Measurements from ENCODE around the gene NRDE2. TPM values are rescaled to one million over a fixed set of nuclear protein-coding genes. Genes with fewer than 3 reads are reported as not detected.

The NRDE2 gene
- total RNA-seq, 1 experiment from 2014 or later: 6.5 TPM

DNA sequence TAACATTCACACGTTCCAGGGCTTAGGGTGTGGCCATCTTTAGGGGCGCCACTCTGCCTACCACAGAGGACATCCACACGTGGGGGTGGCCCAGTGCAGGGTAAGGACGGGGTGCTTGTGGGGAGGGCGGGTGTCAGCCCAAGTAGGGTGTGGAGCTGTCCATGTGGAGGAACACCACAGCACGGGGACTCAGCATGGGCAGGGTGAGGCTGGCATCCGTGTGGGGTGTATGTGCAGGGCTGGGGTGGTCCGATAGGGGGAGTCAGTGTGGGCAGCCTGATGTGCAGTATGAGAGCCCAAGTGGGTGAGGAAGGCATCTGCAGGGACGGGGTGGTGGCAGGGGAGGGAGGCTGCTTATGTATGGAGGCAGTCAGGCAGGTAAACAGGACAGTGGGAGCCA lies 57.7 kb downstream of the NRDE2 start:
- H3K9me2 ChIP-seq (ENCODE audit: insufficient read depth): no peaks in the 10 kb centered on the region
- BruUV-seq (replicated peaks): no TSS peak
- CTCF ChIA-PET: no interaction called here

DNA sequence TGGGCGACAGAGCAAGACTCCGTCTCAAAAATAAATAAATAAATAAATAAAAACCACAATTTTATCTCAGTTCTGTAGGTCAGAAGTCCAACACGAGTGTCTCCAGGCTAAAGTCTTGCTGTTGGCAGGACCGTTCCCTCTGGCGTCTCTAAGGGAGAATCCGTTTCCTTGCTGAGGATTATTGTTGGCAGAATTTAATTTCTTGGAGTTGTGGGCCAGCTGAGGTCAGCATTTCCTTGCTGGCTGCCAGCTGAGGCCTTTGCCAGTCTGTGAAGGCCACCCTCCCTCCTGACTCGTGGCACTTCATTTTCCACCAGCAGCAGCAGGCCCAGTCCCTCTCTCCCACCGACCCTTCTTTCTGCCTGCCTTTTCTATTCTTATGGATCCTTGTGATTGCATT lies 58.2 kb downstream of the NRDE2 start:
- POLR2A ChIA-PET (ENCODE audit: unreplicated experiment): no interaction called here
- no peak for DNase-seq

More for the DNA sequence above, 57.7 kb downstream of the NRDE2 start:
- Histone ChIP-seq H3K4me3 (no peak overlapping the region), H3K27me3 (ENCODE audit: insufficient read depth, low read depth) (no peaks in the 10 kb centered on the region), H3F3A (ENCODE audit: insufficient read depth, low read depth) (0 out of 2 replicates have a peak, but pooled peaks cover 7% of the 10 kb centered on the region), H3K4me1 (replicated peaks; ENCODE audit: insufficient read depth) (no peaks in the 10 kb centered on the region), H2AFZ (no peak overlapping the region), H4K20me1 (ENCODE audit: insufficient read depth) (no peaks in the 10 kb centered on the region; the same call in 1 of the 2 replicates), H3K27ac (no peak overlapping the region), H3K4me2 (no peak overlapping the region), H3K79me2 (ENCODE audit: low read depth) (no peaks in the 10 kb centered on the region), H3K9me3 (ENCODE audit: insufficient read depth, low read depth) (no peaks in the 10 kb centered on the region), H3K36me3 (ENCODE audit: low read depth) (no peaks in the 10 kb centered on the region)
- intact Hi-C loops (cut with micrococcal nuclease; ENCODE audit: unreplicated experiment): no loop called here
- no peak for DNase-seq
- TF ChIP-seq, protein P1, sequence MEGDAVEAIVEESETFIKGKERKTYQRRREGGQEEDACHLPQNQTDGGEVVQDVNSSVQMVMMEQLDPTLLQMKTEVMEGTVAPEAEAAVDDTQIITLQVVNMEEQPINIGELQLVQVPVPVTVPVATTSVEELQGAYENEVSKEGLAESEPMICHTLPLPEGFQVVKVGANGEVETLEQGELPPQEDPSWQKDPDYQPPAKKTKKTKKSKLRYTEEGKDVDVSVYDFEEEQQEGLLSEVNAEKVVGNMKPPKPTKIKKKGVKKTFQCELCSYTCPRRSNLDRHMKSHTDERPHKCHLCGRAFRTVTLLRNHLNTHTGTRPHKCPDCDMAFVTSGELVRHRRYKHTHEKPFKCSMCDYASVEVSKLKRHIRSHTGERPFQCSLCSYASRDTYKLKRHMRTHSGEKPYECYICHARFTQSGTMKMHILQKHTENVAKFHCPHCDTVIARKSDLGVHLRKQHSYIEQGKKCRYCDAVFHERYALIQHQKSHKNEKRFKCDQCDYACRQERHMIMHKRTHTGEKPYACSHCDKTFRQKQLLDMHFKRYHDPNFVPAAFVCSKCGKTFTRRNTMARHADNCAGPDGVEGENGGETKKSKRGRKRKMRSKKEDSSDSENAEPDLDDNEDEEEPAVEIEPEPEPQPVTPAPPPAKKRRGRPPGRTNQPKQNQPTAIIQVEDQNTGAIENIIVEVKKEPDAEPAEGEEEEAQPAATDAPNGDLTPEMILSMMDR (conservative IDR thresholded peaks at IDR 0.05): no peak
- no peak for TF ChIP-seq EZH2 (IDR thresholded peaks at IDR 0.05; ENCODE audit: low read depth)
- POLR2A ChIA-PET (ENCODE audit: unreplicated experiment): no interaction called here

DNA sequence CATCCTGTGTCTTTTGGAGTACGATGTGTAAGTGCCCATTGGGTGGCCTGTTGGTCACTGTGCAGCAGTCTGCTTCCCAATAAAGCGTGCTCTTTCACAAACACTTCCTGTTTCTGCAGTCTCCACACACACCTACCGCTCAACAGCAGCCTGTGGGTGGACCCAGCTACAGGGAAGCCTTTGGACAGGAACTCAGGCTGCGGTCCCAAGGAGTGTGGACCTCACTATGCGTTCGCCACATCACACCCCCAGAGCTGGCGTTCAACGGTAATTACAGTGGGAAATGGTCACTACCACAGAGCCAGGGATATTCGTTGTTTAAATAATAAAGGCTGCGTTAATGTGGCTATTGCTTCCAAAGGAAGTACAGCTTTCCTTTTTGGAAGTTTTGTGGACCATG lies 59.2 kb downstream of the NRDE2 start:
- Histone ChIP-seq H3K4me3 (no peak overlapping the region), H3K4me2 (no peak overlapping the region), H2AFZ (no peak overlapping the region), H3K27ac (no peak overlapping the region), H3K36me3 (ENCODE audit: low read depth) (no peaks in the 10 kb centered on the region), H4K20me1 (ENCODE audit: insufficient read depth) (no peaks in the 10 kb centered on the region; the same call in 1 of the 2 replicates), H3K27me3 (ENCODE audit: insufficient read depth, low read depth) (no peaks in the 10 kb centered on the region), H3K9me2 (ENCODE audit: insufficient read depth) (no peaks in the 10 kb centered on the region), H3F3A (ENCODE audit: insufficient read depth, low read depth) (0 out of 2 replicates have a peak, but pooled peaks cover 7% of the 10 kb centered on the region), H3K79me2 (ENCODE audit: low read depth) (no peaks in the 10 kb centered on the region), H3K9me3 (ENCODE audit: insufficient read depth, low read depth) (no peaks in the 10 kb centered on the region), H3K4me1 (replicated peaks; ENCODE audit: insufficient read depth) (no peaks in the 10 kb centered on the region)
- intact Hi-C loops (cut with micrococcal nuclease; ENCODE audit: unreplicated experiment): no loop called here
- TF ChIP-seq EZH2 (IDR thresholded peaks at IDR 0.05; ENCODE audit: low read depth): no peak
- TF ChIP-seq, protein P1 (conservative IDR thresholded peaks at IDR 0.05): no peak
- ChIA-PET POLR2A (ENCODE audit: unreplicated experiment) (no interaction called here), CTCF (no interaction called here)
- no TSS peak for BruUV-seq (replicated peaks)
- no peak for DNase-seq

More for the DNA sequence above, 58.2 kb downstream of the NRDE2 start:
- H3K36me3 ChIP-seq (ENCODE audit: low read depth): no peaks in the 10 kb centered on the region
- no peaks in the 10 kb centered on the region for H3K9me3 ChIP-seq (ENCODE audit: insufficient read depth, low read depth)
- no peaks in the 10 kb centered on the region for H3K9me2 ChIP-seq (ENCODE audit: insufficient read depth)
- TF ChIP-seq, protein P1 (conservative IDR thresholded peaks at IDR 0.05): no peak
- TF ChIP-seq EZH2 (IDR thresholded peaks at IDR 0.05; ENCODE audit: low read depth): no peak
- no peaks in the 10 kb centered on the region for H3K4me1 ChIP-seq (replicated peaks; ENCODE audit: insufficient read depth)
- H3K27ac ChIP-seq: no peak overlapping the region
- no peak overlapping the region for H2AFZ ChIP-seq
- H4K20me1 ChIP-seq (ENCODE audit: insufficient read depth): no peaks in the 10 kb centered on the region; the same call in 1 of the 2 replicates
- intact Hi-C loops (cut with micrococcal nuclease; ENCODE audit: unreplicated experiment): no loop called here
- H3K79me2 ChIP-seq (ENCODE audit: low read depth): no peaks in the 10 kb centered on the region
- CTCF ChIA-PET: no interaction called here
- H3K27me3 ChIP-seq (ENCODE audit: insufficient read depth, low read depth): no peaks in the 10 kb centered on the region
- BruUV-seq (replicated peaks): no TSS peak
- no peak overlapping the region for H3K4me3 ChIP-seq
- 0 out of 2 replicates have a peak, but pooled peaks cover 7% of the 10 kb centered on the region for H3F3A ChIP-seq (ENCODE audit: insufficient read depth, low read depth)
- H3K4me2 ChIP-seq: no peak overlapping the region

All from PC-9 (cell line).